Stomach (tissue), 9 donors: ENCODE data around the gene TTF1. TPM values are rescaled to one million over a fixed set of nuclear protein-coding genes. Genes with fewer than 3 reads are reported as not detected.

Experiments
- DNase-seq, 2 donors: peaks; one replicate each; pipeline versions ENCODE4 v3.0.0 to v3.0.0-alpha.2; 2013 to 2019
- H3K27ac ChIP-seq, 5 donors: fragments of 200-600 bp in 4 of 5; sonication (generic) in 4 of 5; one replicate each; pipeline ENCODE4 v1.5.1; 2013 to 2019; ENCODE audit warnings: mild to moderate bottlenecking in 1 of 5, moderate library complexity in 1 of 5
- H3K27me3 ChIP-seq, 3 donors: fragments of 200-600 bp; sonication (generic); one replicate each; pipeline ENCODE4 v1.5.1; 2017 to 2019; ENCODE audit warnings: mixed run types in 1 of 3
- H3K36me3 ChIP-seq, 4 donors: fragments of 200-600 bp; sonication (generic); 1 replicate in 3 of 4; 2 replicates in 1 of 4; pipeline ENCODE4 v1.5.1; 2016 to 2019
- H3K4me1 ChIP-seq, 4 donors: fragments of 200-600 bp; sonication (generic); one replicate each; pipeline ENCODE4 v1.5.1; 2016 to 2019
- H3K4me3 ChIP-seq, 4 donors: fragments of 200-600 bp; sonication (generic) in 3 of 4; one replicate each; pipeline ENCODE4 v1.5.1; 2016 to 2019; ENCODE audit warnings: mild to moderate bottlenecking in 1 of 4
- H3K9me3 ChIP-seq, 4 donors: fragments of 200-600 bp; sonication (generic); one replicate each; pipeline ENCODE4 v1.5.1; 2016 to 2019
- CTCF ChIP-seq, 7 experiments: fragments of 450-650 bp in 4 of 7; fragments of 200-600 bp in 3 of 7; sonication (generic) in 3 of 7; IDR thresholded peaks; one replicate each; pipeline ENCODE4 v1.5.1; 2016 to 2019; ENCODE audit warnings: antibody characterized with exemption in 7 of 7, control low read depth in 2 of 7, mild to moderate bottlenecking in 1 of 7
- EP300 ChIP-seq: sonication (generic); formaldehyde crosslinking; IDR thresholded peaks from one replicate; pipeline ENCODE4 v1.6.1; 2017; ENCODE audit warnings: antibody characterized with exemption
- POLR2A ChIP-seq, 4 donors: fragments of 450-650 bp; IDR thresholded peaks; one replicate each; pipeline ENCODE4 v1.6.1; 2016; ENCODE audit warnings: antibody characterized with exemption in 4 of 4, control low read depth in 2 of 4, mild to moderate bottlenecking in 1 of 4, moderate library complexity in 1 of 4
- POLR2AphosphoS5 ChIP-seq, 3 donors: sonication (generic); formaldehyde crosslinking; IDR thresholded peaks; one replicate each; pipeline ENCODE4 v1.6.1; 2016; ENCODE audit warnings: antibody characterized with exemption in 3 of 3
- WGBS, 5 donors: extraction: QIAGEN DNeasy Blood & Tissue Kit in 3 of 5; methylation state at CpG; one replicate each; pipeline versions ENCODE4 v1.1.5 to v1.1.7; 2013 to 2018; 5-methylcytosine and 5-hydroxymethylcytosine counted together
- intact Hi-C: fragments of 100-400 bp; cut with DNase I; formaldehyde crosslinking; loops from one replicate; pipeline ENCODE4 v1.15.1; 2023; ENCODE audit warnings: low total_unique reads
- polyA plus RNA-seq, 3 donors: library from polyadenylated mRNA; stranded (reverse); fragments of 200-250 nt; gene quantifications; one replicate each; pipeline ENCODE4 v1.2.3, GENCODE V29; 2013
- total RNA-seq, 5 donors: library from RNA; depleted of rRNA; stranded (reverse); fragments of >200 nt; gene quantifications; one replicate each; pipeline versions ENCODE4 v1.1.0 to v1.2.3, GENCODE V29; 2014 to 2016
- donor health status: healthy with polysubstance abuse.
- donor health status: Bipolar disorder and iron deficiency.
- donor health status: healthy.

The TTF1 gene
- total and polyA plus RNA-seq, 8 donors, result 4.0 to 18.5 (median 12.1) TPM

- intact Hi-C loops, result no loop called here
- Histone ChIP-seq H3K4me3 (no peak overlapping the region), H3K27me3 (peaks cover 0 to 57% (median 13%) of the 10 kb centered on the region in 3 donors), H3K27ac (no peak overlapping the region), H3K4me1 (no peaks in the 10 kb centered on the region), H3K36me3 (no peaks in the 10 kb centered on the region), H3K9me3 (no peaks in the 10 kb centered on the region)
- TF ChIP-seq EP300 (no peak), CTCF (IDR thresholded peaks at IDR 0.05) (no peak), POLR2A (IDR thresholded peaks at IDR 0.05) (no peak), POLR2AphosphoS5 (IDR thresholded peaks at IDR 0.05) (no peak)
- DNase-seq, result no peak
- 55 to 66% (median 60%) methylated on average over 20 of the region's 20 CpGs for WGBS, 5 donors
Observed at GRCh38 chr9:132447346-132447745, 40.7 kb upstream of the TTF1 start.

GRCh38 chr9:132446887-132447286 lies 40.2 kb upstream of the TTF1 start:
- WGBS, 5 donors, result 89 to 98% (median 96%) methylated on average over 3 of the region's 3 CpGs

GRCh38 chr9:132443951-132444607 lies 37.4 kb upstream of the TTF1 start:
- peaks cover 0 to 81% (median 17%) of the 10 kb centered on the region in 3 donors for H3K27me3 ChIP-seq
- WGBS, 5 donors, result 53 to 65% (median 57%) methylated on average over 9 to 10 of the region's 10 CpGs
- no peaks in the 10 kb centered on the region for H3K4me1 ChIP-seq
- no peaks in the 10 kb centered on the region for H3K36me3 ChIP-seq
- TF ChIP-seq CTCF (IDR thresholded peaks at IDR 0.05), result no peak
- TF ChIP-seq EP300, result no peak
- no peak for TF ChIP-seq POLR2AphosphoS5 (IDR thresholded peaks at IDR 0.05)
- TF ChIP-seq POLR2A (IDR thresholded peaks at IDR 0.05), result no peak
- DNase-seq, result no peak
- no peaks in the 10 kb centered on the region for H3K9me3 ChIP-seq
- H3K4me3 ChIP-seq, result no peak overlapping the region
- no peak overlapping the region for H3K27ac ChIP-seq
- intact Hi-C loops, result no loop called here

More at GRCh38 chr9:132446887-132447286, 40.2 kb upstream of the TTF1 start:
- no peaks in the 10 kb centered on the region for H3K36me3 ChIP-seq
- DNase-seq, result no peak
- H3K27me3 ChIP-seq, result peaks cover 0 to 58% (median 17%) of the 10 kb centered on the region in 3 donors
- intact Hi-C loops, result no loop called here
- H3K4me1 ChIP-seq, result no peaks in the 10 kb centered on the region
- H3K9me3 ChIP-seq, result no peaks in the 10 kb centered on the region
- TF ChIP-seq CTCF (IDR thresholded peaks at IDR 0.05) (no peak), EP300 (no peak), POLR2AphosphoS5 (IDR thresholded peaks at IDR 0.05) (no peak), POLR2A (IDR thresholded peaks at IDR 0.05) (no peak)
- no peak overlapping the region for H3K4me3 ChIP-seq
- no peak overlapping the region for H3K27ac ChIP-seq

- 32 to 49% (median 43%) methylated on average over 9 to 10 of the region's 10 CpGs for WGBS, 5 donors
Observed at GRCh38 chr9:132441404-132441803, 34.8 kb upstream of the TTF1 start.

More at GRCh38 chr9:132441404-132441803, 34.8 kb upstream of the TTF1 start:
- DNase-seq, result no peak
- Histone ChIP-seq H3K9me3 (no peaks in the 10 kb centered on the region), H3K4me1 (no peaks in the 10 kb centered on the region), H3K4me3 (no peak overlapping the region), H3K27ac (no peak overlapping the region), H3K27me3 (peaks cover 0 to 82% (median 17%) of the 10 kb centered on the region in 3 donors), H3K36me3 (no peaks in the 10 kb centered on the region)
- no peak for TF ChIP-seq EP300
- TF ChIP-seq POLR2AphosphoS5 (IDR thresholded peaks at IDR 0.05), result no peak
- TF ChIP-seq CTCF (IDR thresholded peaks at IDR 0.05), result no peak
- TF ChIP-seq POLR2A (IDR thresholded peaks at IDR 0.05), result no peak
- intact Hi-C loops, result no loop called here
